GM03348 (cell line): ENCODE data around the gene ANAPC5.
"Not testable (repeated sequence)": the region's sequence is repeated elsewhere in the genome, so short reads cannot be mapped to it uniquely, and the experiment has no call there.

Experiments
- DNase-seq: peaks from one replicate; pipeline ENCODE4 v3.0.0; 2012; ENCODE audit warnings: low spot score

ANAPC5 gene

DNA sequence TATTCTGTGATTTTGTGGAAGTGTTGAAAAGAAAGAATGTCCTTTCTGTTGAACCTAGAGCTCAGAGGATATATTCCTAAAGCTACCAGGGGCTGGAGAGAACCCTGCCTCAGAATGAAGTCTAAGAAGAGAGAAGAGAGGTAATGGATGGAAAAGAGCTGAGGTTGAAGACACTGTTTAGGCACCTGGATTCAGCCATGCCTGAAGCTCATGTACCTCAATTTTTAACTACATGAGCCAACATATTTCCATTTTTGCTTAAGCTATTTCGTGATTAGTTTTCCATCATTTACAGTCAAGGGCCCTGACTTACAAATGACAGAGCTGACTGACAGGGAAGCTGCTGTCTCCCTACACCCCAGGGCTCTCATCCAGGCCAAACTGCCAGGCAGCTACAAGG is 66.4 kb downstream of the ANAPC5 start:
- DNase-seq: no peak

GRCh38 chr12:121284551-121285390 is 67.4 kb downstream of the ANAPC5 start:
- DNase-seq: no peak

- no peak for DNase-seq
Measured at GRCh38 chr12:121283841-121284240, 68.4 kb downstream of the ANAPC5 start.

- no peak for DNase-seq
Measured at GRCh38 chr12:121283388-121283787, 68.8 kb downstream of the ANAPC5 start.

DNA sequence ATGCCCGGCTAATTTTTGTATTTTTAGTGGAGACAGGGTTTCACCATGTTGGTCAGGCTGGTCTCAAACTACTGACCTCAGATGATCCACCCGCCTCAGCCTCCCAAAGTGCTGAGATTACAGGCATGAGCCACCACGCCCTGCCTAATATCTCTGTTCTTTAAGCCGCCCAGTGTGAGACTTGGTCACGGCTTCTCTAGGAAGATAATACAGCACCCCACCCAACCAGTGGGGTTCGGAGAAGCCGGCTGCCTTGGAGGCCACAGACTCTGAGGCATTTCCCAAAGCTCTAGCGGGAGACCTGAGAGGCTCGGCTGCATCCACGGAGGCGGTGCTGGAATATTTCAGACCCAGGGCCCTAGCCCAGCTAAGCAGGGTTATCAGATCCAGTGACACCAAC is 69.3 kb downstream of the ANAPC5 start:
- DNase-seq: not testable (repeated sequence)

GRCh38 chr12:121282072-121282742 is 70.0 kb downstream of the ANAPC5 start:
- DNase-seq: no peak

DNA sequence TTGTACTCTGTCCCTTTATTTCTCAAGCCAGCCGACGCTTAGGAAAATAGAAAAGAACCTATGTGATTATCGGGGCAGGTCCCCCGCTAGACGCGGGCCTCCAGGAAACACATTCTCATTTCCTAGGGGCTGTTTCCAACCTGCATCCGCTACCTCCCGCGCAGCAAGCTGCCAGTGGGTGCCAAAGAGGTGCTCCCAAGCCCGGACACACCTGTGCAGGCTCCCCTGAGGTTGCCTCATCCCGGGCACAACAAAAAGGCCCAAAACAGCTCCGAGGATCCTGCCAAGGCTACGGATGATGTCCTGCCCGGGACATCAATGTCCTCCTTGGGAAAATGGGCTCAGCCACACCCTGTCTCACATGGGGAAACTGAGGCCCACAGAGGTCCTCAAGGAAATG is 71.1 kb downstream of the ANAPC5 start:
- DNase-seq: not testable (repeated sequence)

DNA sequence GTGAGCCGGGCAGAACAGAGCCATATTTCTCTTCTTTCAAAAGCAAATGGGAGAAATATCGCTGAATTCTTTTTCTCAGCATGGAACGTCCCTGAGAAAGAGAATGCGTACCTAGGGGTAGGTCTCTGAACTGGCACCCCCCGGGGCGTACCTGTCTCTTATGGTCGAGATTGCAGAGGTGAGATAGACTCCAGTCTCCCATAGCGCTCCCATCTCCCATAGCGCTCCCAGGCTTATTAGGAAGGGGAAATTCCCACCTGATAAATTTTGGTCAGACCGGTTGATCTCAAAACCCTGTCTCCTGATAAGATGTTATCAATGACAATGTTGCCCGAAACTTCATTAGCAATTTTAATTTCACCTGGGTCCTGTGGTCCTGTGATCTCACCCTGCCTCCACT is 71.7 kb downstream of the ANAPC5 start:
- not testable (repeated sequence) for DNase-seq

GRCh38 chr12:121279507-121279915 is 72.7 kb downstream of the ANAPC5 start:
- DNase-seq: peak; percentile 49

DNA sequence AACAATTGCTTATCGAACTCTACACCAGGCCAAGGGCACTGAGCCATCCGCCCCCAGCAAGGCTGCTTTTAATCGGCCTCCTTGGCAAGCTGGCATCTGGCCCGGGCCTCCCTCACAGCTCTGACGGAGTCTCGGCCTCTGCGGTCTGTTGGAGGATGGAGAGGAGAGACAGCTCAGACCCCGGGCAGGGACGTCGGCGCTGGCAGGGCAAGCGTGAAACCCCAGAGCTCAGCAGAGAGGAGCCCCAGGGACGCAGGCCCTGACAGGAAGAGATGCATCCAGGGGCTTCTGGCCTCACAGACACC is 73.2 kb downstream of the ANAPC5 start:
- DNase-seq: peak; percentile 52

- DNase-seq: no peak
Measured at GRCh38 chr12:121278169-121279070, 73.8 kb downstream of the ANAPC5 start.

DNA sequence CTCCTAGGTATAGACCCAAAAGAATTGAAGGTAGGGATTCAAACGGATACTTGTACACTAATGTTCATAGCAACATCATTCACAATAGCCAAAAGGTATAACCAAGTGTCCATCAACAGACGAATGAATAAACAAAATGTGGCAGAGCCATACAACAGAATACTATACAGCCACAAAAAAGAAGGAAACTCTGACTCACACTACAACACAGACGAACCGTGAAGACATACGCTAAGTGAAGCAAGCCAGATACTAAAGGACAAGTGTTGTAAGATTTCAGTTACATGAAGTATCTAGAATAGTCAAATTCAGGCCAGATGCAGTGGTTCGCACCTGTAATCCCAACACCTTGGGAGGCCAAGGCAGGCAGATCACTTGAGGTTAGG is 74.8 kb downstream of the ANAPC5 start:
- no peak for DNase-seq

GRCh38 chr12:121274036-121274763 is 78.0 kb downstream of the ANAPC5 start:
- no peak for DNase-seq

DNA sequence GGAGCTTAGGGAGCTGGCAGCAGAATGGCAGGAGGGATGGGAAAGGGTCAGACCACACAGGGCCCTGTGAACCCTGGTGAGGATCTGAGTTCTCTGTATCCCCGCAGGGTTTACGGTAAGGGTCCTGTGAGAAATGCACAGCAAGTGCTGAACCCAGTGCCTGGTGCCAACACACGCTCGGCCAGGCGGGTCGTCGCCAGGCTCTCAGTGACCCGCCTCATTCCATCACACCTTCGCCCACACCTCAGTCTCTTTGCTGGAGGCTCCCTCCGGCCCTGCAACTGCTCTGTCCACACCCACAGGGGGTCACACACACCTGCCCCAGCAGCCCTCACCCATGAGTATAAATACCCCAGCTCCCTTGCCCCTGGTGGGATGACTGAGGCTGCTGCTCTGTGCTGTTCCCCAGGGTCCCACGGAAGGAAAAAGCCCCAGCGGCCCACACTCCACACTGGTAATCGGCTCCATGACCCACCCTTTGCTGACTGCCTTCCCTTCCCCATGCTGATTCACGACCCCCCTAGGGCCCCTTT is 78.8 kb downstream of the ANAPC5 start:
- no peak for DNase-seq

GRCh38 chr12:121267822-121268221 is 84.4 kb downstream of the ANAPC5 start:
- DNase-seq: no peak

DNA sequence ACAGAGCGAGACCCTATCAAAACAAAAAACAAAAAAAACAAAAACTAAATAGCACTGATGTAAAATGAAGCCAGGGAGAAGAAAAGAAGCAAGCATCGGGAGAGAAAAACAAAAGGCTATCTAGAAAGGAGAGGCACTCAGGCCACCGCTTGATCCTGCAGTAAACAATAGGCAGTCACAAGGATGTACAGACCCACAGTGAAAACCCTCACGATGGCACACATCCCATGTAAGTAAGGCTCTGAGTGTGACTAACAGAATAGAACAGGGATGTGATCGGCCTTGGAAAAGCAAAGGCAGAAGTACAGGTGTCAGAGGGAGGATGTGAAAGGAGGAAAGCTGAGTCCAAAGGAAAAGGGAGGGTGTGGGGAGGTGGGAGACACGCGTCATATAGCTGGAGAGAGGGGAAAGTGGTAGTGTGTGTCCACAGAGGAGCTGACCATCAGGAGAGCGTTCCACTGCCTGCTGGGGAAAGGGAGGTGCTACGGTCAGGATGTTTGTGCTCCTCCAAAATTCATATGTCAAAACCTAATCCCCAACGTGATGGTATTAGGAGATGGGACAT is 87.2 kb downstream of the ANAPC5 start:
- no peak for DNase-seq

GRCh38 chr12:121264135-121264534 is 88.1 kb downstream of the ANAPC5 start:
- DNase-seq: no peak

DNA sequence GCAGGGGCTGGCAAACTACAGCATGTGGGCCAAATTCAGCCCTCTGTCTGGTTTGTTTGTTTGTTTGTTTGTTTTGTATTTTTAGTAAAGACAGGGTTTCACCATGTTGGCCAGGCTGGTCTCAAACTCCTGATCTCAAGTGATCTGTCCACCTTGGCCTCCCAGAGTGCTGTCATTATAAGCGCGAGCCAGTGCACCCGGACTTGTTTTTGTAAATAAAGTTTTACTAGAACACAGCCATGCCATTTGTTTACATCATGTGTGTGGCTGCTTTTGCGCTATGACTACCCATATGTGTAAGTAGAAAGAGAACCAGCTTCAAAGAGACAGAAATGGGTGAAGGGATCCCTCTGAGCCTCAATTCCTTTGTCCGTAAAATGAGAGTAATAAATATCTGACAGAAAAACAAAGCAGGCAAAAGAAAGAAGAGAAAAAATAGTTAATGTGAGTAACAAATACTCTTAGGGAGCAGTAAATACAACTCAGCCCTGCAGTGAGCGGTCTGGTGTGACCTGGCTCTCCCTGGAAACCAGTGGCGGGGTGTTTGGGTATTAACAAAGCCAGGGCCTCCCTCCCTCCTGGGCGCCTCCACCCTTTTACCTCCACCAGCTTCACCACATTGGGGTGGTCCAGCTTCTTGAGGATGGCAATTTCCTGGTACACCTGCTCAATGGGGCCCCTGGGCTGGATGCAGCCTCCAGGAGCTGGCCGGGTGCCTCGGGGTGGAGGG is 88.8 kb downstream of the ANAPC5 start:
- DNase-seq: no peak

- no peak for DNase-seq
Measured at GRCh38 chr12:121261398-121261797, 90.8 kb downstream of the ANAPC5 start.

DNA sequence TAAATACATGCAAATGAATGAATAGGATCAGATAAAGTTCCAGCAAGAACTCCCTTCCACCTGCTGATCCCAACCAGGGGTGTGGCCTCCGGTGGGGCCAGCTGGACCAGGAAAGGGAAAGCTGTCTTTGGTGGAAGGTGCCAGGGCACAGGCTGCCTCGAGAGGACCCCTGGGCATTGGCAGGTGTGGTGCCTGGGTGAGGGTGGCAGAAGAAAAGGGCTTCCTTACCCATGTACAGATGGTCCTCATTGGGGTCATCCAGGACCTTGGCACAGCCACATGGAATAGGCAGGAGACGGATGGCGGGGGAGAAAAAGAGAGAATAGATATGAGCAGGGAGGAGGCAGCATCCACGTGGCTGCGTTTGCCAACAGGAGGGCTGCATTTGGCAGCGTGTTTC is 92.1 kb downstream of the ANAPC5 start:
- no peak for DNase-seq

GRCh38 chr12:121259074-121259473 is 93.1 kb downstream of the ANAPC5 start:
- no peak for DNase-seq
